HL-60 (cell line): ENCODE data around the gene ELL2.

Experiments
- DNase-seq, 2 experiments: peaks; one replicate each; pipeline ENCODE4 v3.0.0-alpha.2; 2010 to 2020; ENCODE audit warnings: low read depth in 1 of 2, low spot score in 1 of 2
- H3K27ac ChIP-seq: fragments of 250-450 bp; sonication (Bioruptor Pico); replicated peaks from 2 replicates; pipeline ENCODE4 v1.5.1; 2020; ENCODE audit warnings: mild to moderate bottlenecking, moderate library complexity
- H3K27me3 ChIP-seq: fragments of 250-450 bp; sonication (Bioruptor Pico); 2 replicates; pipeline ENCODE4 v1.5.1; 2021; ENCODE audit warnings: mild to moderate bottlenecking, moderate library complexity; ENCODE audit not compliant: insufficient read depth, poor library complexity, severe bottlenecking
- H3K4me3 ChIP-seq: replicated peaks from 2 replicates; pipeline ENCODE4 v1.5.1; 2011; ENCODE audit warnings: mild to moderate bottlenecking, control low read depth, low read length; ENCODE audit not compliant: insufficient read depth
- GABPA ChIP-seq: IDR thresholded peaks from 2 replicates; pipeline ENCODE4 v1.6.1; 2012; ENCODE audit warnings: low read depth
- POLR2AphosphoS5 ChIP-seq: IDR thresholded peaks from 2 replicates; pipeline ENCODE4 v1.6.1; 2012; ENCODE audit warnings: low read depth
- REST ChIP-seq: IDR thresholded peaks from 2 replicates; pipeline ENCODE4 v1.6.1; 2012; ENCODE audit warnings: low read depth; ENCODE audit not compliant: insufficient replicate concordance
- SPI1 ChIP-seq: IDR thresholded peaks from 2 replicates; pipeline ENCODE4 v1.6.1; 2012; ENCODE audit warnings: low read depth, mild to moderate bottlenecking, borderline replicate concordance
- TF ChIP-seq, protein P1 (sequence below): IDR thresholded peaks from one replicate; pipeline ENCODE4 v1.5.1; 2011; ENCODE audit warnings: low read length, control low read depth, inconsistent platforms; ENCODE audit not compliant: insufficient read depth

Gene ELL2

GRCh38 chr5:95973793-95974325, 12.2 kb upstream of the ELL2 start:
- no peak for TF ChIP-seq REST
- no peak for TF ChIP-seq POLR2AphosphoS5
- no peak for TF ChIP-seq SPI1
- no peak for TF ChIP-seq GABPA
- TF ChIP-seq, protein P1, sequence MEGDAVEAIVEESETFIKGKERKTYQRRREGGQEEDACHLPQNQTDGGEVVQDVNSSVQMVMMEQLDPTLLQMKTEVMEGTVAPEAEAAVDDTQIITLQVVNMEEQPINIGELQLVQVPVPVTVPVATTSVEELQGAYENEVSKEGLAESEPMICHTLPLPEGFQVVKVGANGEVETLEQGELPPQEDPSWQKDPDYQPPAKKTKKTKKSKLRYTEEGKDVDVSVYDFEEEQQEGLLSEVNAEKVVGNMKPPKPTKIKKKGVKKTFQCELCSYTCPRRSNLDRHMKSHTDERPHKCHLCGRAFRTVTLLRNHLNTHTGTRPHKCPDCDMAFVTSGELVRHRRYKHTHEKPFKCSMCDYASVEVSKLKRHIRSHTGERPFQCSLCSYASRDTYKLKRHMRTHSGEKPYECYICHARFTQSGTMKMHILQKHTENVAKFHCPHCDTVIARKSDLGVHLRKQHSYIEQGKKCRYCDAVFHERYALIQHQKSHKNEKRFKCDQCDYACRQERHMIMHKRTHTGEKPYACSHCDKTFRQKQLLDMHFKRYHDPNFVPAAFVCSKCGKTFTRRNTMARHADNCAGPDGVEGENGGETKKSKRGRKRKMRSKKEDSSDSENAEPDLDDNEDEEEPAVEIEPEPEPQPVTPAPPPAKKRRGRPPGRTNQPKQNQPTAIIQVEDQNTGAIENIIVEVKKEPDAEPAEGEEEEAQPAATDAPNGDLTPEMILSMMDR = no peak
- Histone ChIP-seq H3K27ac (no peak overlapping the region), H3K27me3 (no peaks in the 10 kb centered on the region), H3K4me3 (no peak overlapping the region)
- DNase-seq = no peak

GRCh38 chr5:95972196-95972595, 10.5 kb upstream of the ELL2 start:
- Histone ChIP-seq H3K27me3 (no peaks in the 10 kb centered on the region), H3K4me3 (no peak overlapping the region), H3K27ac (no peak overlapping the region)
- no peak for TF ChIP-seq SPI1
- no peak for TF ChIP-seq POLR2AphosphoS5
- TF ChIP-seq REST = no peak
- no peak for TF ChIP-seq GABPA
- TF ChIP-seq, protein P1 = no peak
- DNase-seq = no peak

DNA sequence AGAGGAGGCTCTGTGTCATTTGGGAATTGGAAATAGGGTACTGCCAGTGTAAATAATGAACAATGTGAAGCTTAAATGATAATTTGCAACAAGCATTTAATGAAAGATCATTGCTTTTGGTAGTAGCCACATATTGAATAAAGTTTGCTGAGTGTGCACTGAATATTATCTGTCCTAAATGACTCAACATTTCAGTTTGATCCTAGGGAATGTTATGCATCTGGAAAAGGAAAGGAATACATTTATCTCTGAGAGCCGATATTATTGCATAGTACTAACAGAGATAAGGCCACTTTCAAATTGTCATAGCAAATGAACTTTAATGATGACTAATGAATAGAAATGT, 8.7 kb upstream of the ELL2 start:
- TF ChIP-seq POLR2AphosphoS5 = no peak
- TF ChIP-seq, protein P1 = no peak
- Histone ChIP-seq H3K4me3 (no peak overlapping the region), H3K27ac (no peak overlapping the region), H3K27me3 (no peaks in the 10 kb centered on the region)
- no peak for DNase-seq

DNA sequence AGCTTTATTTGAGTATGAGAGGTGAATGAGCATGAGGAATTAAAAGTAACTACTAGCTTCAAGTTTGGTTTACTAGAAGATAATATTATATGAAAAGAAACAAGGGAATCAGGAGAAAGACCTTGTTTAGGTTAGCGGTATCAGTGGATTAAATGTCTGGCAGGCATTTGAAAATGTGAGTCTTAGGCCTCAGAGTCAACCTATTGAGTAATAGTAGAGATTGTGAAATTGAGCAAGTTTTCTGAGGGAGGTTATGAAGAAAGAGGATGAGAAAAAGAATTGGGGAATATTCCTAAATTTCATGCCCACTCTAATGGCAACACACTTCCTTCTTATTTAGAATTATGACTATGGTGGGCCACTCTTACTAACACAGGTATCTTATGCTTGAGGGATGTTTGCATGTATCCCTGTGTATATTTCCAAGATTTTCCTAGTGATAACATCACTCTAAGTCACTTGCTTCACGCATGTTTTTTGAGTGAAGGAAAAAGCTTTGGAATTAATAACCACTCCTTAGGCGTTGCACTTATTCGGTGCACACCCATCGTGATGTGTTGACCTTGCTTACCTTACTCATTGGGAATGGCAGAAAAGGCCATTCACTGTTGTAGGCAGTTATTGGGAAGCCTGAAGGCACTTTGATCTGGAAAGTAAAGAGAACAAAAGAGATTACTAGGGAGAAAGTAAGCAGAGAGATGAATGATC, 8.2 kb upstream of the ELL2 start:
- peak in 1 of 2 experiments; percentile 38 for DNase-seq
- Histone ChIP-seq H3K4me3 (no peak overlapping the region), H3K27ac (no peak overlapping the region; the same call in 1 of the 2 replicates), H3K27me3 (no peaks in the 10 kb centered on the region)
- TF ChIP-seq POLR2AphosphoS5 = no peak
